K562 (cell line): ENCODE measurements around the gene DENND2A. TPM values are rescaled to one million over a fixed set of nuclear protein-coding genes. Genes with fewer than 3 reads are reported as not detected.
A peak's percentile ranks its signal among the peaks of the same experiment; 100 is the strongest.

Experiments
- GTF2E2 ChIP-seq: fragments of 200-800 bp; sonication (Bioruptor generic); IDR thresholded peaks from 2 replicates; pipeline ENCODE4 v1.6.1; 2016; ENCODE audit warnings: missing genetic modification characterization, missing compliant biosample characterization
- ILK ChIP-seq: fragments of 450-650 bp; IDR thresholded peaks from 2 replicates; pipeline ENCODE4 v1.6.1; 2016; ENCODE audit warnings: missing genetic modification characterization, low read depth, mild to moderate bottlenecking, missing compliant biosample characterization, moderate library complexity, borderline replicate concordance
- KLF16 ChIP-seq: IDR thresholded peaks from 2 replicates; pipeline ENCODE4 v1.6.1; 2016; ENCODE audit warnings: antibody characterized with exemption
- NCOA1 ChIP-seq: fragments of 450-650 bp; IDR thresholded peaks from 2 replicates; pipeline ENCODE4 v1.6.1; 2016; ENCODE audit warnings: low read depth
- NR4A1 ChIP-seq, 2 experiments: fragments of 250-450 bp in 1 of 2; fragments of 450-650 bp in 1 of 2; sonication (Bioruptor Pico) in 1 of 2; IDR thresholded peaks; 2 replicates each; pipeline versions ENCODE4 v1.4.0 to v1.6.1; 2016 to 2020; ENCODE audit warnings: mild to moderate bottlenecking in 2 of 2, missing compliant biosample characterization in 1 of 2, missing genetic modification characterization in 1 of 2, moderate library complexity in 1 of 2
- POLR2G ChIP-seq: fragments of 200-400 bp; formaldehyde crosslinking; IDR thresholded peaks from 2 replicates; pipeline ENCODE4 v1.6.1; 2017; ENCODE audit warnings: low read depth, mild to moderate bottlenecking, antibody characterized with exemption, low read length, moderate library complexity
- SRSF3 ChIP-seq: fragments of 200-400 bp; formaldehyde crosslinking; IDR thresholded peaks from 2 replicates; pipeline ENCODE4 v1.6.1; 2016; ENCODE audit warnings: mild to moderate bottlenecking, low read length, moderate library complexity; ENCODE audit not compliant: insufficient read depth
- TEAD2 ChIP-seq: fragments of 450-650 bp; IDR thresholded peaks from 2 replicates; pipeline ENCODE4 v1.6.1; 2016; ENCODE audit warnings: missing genetic modification characterization, control low read depth, missing compliant biosample characterization
- ZNF24 ChIP-seq: fragments of 450-650 bp; IDR thresholded peaks from 2 replicates; pipeline ENCODE4 v1.6.1; 2016
- polyA plus RNA-seq, 8 experiments: library from polyadenylated mRNA; depleted of rRNA in 4 of 8; stranded (reverse) in 5 of 8; unstranded in 3 of 8; fragments of >200 nt; fragmentation: Nextera tagmentation in 2 of 8; fragmentation: Illumina TruSeq in 1 of 8; extraction: Ambion mirVana in 2 of 8; extraction: Trizol in 1 of 8; gene quantifications; 2 replicates each; pipeline versions ENCODE4 v1.2.1 to v1.2.3, GENCODE V29; 2011 to 2014; ENCODE audit warnings: inconsistent platforms in 1 of 8, missing spikeins in 1 of 8
- total RNA-seq, 7 experiments: library from RNA; depleted of rRNA in 6 of 7; stranded (reverse); fragments of >200 nt in 6 of 7; fragmentation: Illumina TruSeq in 2 of 7; extraction: Trizol in 2 of 7; gene quantifications; 2 replicates each; pipeline versions ENCODE4 v1.2.1 to v1.2.3, GENCODE V29; 2011 to 2021; ENCODE audit warnings: low replicate concordance in 1 of 7
- TF ChIP-seq, protein P1 (sequence below): fragments of 200-800 bp; sonication (Bioruptor generic); IDR thresholded peaks from 2 replicates; pipeline ENCODE4 v1.6.1; 2016; ENCODE audit warnings: missing genetic modification characterization, missing compliant biosample characterization
- TF ChIP-seq, protein P2 (sequence below): fragments of 250-450 bp; sonication (Bioruptor Pico); IDR thresholded peaks from 2 replicates; pipeline ENCODE4 v1.5.0; 2020; ENCODE audit warnings: mild to moderate bottlenecking
- TF ChIP-seq, protein P3 (sequence below): IDR thresholded peaks from 2 replicates; pipeline ENCODE4 v1.6.1; 2011; ENCODE audit warnings: borderline replicate concordance, low read depth, mild to moderate bottlenecking, moderate library complexity, low read length; ENCODE audit not compliant: insufficient read depth, poor library complexity, severe bottlenecking
- TF ChIP-seq, protein P4 (sequence below): fragments of 250-450 bp; sonication (Bioruptor Pico); IDR thresholded peaks from 2 replicates; pipeline ENCODE4 v1.4.0; 2020; ENCODE audit warnings: mild to moderate bottlenecking, moderate library complexity, borderline replicate concordance

Gene DENND2A
- total and polyA plus RNA-seq, 9 of the 15 experiments (the other 6 are each of a cell fraction or from before 2014, with no cell fraction given) = not detected

DNA sequence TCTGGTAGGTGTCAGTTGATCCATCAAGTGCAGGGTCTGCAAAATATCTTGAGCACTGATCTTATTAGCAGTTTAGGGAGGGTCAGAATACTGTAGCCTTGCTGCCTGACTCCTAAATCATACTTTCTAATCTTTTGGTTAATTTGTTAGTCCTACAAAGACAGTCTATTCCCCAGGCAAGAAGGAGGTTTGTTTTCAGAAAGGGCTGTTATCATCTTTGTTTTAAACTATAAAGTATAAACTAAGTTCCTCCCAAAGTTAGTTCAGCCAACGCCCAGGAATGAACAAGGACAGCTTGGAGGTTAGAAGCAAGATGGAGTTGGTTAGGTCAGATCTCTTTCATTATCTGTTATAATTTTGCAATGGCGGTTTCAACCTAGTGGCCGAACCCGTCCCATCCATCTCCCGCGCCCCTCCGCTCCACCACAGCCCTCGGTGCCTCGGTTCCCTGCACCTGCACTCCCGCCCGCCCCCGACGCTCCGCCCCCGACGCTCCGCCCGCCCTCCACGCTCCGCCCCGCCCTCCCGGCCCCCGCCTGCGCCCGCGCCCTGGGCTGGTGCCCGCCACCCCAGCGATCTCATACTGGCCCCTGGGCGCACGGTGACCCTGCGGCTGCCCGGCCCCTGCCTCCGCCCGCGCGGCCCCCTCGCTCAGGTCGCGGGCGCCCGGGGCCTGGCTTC is 31.9 kb upstream of the DENND2A start, which contains the start of gene ADCK2 (continued):
- TF ChIP-seq, protein P1, sequence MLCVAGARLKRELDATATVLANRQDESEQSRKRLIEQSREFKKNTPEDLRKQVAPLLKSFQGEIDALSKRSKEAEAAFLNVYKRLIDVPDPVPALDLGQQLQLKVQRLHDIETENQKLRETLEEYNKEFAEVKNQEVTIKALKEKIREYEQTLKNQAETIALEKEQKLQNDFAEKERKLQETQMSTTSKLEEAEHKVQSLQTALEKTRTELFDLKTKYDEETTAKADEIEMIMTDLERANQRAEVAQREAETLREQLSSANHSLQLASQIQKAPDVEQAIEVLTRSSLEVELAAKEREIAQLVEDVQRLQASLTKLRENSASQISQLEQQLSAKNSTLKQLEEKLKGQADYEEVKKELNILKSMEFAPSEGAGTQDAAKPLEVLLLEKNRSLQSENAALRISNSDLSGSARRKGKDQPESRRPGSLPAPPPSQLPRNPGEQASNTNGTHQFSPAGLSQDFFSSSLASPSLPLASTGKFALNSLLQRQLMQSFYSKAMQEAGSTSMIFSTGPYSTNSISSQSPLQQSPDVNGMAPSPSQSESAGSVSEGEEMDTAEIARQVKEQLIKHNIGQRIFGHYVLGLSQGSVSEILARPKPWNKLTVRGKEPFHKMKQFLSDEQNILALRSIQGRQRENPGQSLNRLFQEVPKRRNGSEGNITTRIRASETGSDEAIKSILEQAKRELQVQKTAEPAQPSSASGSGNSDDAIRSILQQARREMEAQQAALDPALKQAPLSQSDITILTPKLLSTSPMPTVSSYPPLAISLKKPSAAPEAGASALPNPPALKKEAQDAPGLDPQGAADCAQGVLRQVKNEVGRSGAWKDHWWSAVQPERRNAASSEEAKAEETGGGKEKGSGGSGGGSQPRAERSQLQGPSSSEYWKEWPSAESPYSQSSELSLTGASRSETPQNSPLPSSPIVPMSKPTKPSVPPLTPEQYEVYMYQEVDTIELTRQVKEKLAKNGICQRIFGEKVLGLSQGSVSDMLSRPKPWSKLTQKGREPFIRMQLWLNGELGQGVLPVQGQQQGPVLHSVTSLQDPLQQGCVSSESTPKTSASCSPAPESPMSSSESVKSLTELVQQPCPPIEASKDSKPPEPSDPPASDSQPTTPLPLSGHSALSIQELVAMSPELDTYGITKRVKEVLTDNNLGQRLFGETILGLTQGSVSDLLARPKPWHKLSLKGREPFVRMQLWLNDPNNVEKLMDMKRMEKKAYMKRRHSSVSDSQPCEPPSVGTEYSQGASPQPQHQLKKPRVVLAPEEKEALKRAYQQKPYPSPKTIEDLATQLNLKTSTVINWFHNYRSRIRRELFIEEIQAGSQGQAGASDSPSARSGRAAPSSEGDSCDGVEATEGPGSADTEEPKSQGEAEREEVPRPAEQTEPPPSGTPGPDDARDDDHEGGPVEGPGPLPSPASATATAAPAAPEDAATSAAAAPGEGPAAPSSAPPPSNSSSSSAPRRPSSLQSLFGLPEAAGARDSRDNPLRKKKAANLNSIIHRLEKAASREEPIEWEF (CRISPR knock-in tag) = 0 out of 2 replicates have a peak, but pooled peaks have one; percentile 46
- TF ChIP-seq TEAD2 = peak; percentile 74; the same call in 1 of the 2 replicates
- no peak for TF ChIP-seq KLF16
- TF ChIP-seq POLR2G = no peak
- TF ChIP-seq NCOA1 = no peak
- TF ChIP-seq GTF2E2 (tag) = peak; percentile 37; the same call in 1 of the 2 replicates
- TF ChIP-seq ILK (tag) = 0 out of 2 replicates have a peak, but pooled peaks have one; percentile 10
- no peak for TF ChIP-seq SRSF3
- TF ChIP-seq, protein P2, sequence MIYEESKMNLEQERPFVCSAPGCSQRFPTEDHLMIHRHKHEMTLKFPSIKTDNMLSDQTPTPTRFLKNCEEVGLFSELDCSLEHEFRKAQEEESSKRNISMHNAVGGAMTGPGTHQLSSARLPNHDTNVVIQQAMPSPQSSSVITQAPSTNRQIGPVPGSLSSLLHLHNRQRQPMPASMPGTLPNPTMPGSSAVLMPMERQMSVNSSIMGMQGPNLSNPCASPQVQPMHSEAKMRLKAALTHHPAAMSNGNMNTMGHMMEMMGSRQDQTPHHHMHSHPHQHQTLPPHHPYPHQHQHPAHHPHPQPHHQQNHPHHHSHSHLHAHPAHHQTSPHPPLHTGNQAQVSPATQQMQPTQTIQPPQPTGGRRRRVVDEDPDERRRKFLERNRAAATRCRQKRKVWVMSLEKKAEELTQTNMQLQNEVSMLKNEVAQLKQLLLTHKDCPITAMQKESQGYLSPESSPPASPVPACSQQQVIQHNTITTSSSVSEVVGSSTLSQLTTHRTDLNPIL (CRISPR knock-in tag) = no peak
- TF ChIP-seq ZNF24 = no peak
- TF ChIP-seq, protein P3, sequence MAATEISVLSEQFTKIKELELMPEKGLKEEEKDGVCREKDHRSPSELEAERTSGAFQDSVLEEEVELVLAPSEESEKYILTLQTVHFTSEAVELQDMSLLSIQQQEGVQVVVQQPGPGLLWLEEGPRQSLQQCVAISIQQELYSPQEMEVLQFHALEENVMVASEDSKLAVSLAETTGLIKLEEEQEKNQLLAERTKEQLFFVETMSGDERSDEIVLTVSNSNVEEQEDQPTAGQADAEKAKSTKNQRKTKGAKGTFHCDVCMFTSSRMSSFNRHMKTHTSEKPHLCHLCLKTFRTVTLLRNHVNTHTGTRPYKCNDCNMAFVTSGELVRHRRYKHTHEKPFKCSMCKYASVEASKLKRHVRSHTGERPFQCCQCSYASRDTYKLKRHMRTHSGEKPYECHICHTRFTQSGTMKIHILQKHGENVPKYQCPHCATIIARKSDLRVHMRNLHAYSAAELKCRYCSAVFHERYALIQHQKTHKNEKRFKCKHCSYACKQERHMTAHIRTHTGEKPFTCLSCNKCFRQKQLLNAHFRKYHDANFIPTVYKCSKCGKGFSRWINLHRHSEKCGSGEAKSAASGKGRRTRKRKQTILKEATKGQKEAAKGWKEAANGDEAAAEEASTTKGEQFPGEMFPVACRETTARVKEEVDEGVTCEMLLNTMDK = no peak
- TF ChIP-seq, protein P4, sequence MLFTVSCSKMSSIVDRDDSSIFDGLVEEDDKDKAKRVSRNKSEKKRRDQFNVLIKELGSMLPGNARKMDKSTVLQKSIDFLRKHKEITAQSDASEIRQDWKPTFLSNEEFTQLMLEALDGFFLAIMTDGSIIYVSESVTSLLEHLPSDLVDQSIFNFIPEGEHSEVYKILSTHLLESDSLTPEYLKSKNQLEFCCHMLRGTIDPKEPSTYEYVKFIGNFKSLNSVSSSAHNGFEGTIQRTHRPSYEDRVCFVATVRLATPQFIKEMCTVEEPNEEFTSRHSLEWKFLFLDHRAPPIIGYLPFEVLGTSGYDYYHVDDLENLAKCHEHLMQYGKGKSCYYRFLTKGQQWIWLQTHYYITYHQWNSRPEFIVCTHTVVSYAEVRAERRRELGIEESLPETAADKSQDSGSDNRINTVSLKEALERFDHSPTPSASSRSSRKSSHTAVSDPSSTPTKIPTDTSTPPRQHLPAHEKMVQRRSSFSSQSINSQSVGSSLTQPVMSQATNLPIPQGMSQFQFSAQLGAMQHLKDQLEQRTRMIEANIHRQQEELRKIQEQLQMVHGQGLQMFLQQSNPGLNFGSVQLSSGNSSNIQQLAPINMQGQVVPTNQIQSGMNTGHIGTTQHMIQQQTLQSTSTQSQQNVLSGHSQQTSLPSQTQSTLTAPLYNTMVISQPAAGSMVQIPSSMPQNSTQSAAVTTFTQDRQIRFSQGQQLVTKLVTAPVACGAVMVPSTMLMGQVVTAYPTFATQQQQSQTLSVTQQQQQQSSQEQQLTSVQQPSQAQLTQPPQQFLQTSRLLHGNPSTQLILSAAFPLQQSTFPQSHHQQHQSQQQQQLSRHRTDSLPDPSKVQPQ (CRISPR knock-in tag) = no peak
- TF ChIP-seq NR4A1 (CRISPR knock-in tag; IDR thresholded peaks at IDR 0.05) = no peak
- TF ChIP-seq NR4A1 (tag; IDR thresholded peaks at IDR 0.05) = peak; percentile 51; the same call in 1 of the 2 replicates
